ENCODE data around the gene STXBP3.
"Not testable (repeated sequence)": the region's sequence is repeated elsewhere in the genome, so short reads cannot be mapped to it uniquely, and the experiment has no call there.

Gene STXBP3

GRCh38 chr1:108732398-108732797 is 14.1 kb upstream of the STXBP3 start:
- DNase-seq: no peak

GRCh38 chr1:108734171-108734865 is 12.2 kb upstream of the STXBP3 start:
- no peak for DNase-seq

GRCh38 chr1:108742253-108742652 is 4.2 kb upstream of the STXBP3 start:
- no peak for DNase-seq

- no peak for DNase-seq
These were observed 493 bp upstream of the STXBP3 start for GRCh38 chr1:108745980-108746381.

- DNase-seq: peak; percentile 73 to 85
These were observed 837 bp downstream of the STXBP3 start for GRCh38 chr1:108747171-108747850.

GRCh38 chr1:108747898-108748297 is 1.4 kb downstream of the STXBP3 start:
- no peak for DNase-seq

- no peak for DNase-seq
These were observed 2.6 kb downstream of the STXBP3 start for GRCh38 chr1:108749081-108749480.

- DNase-seq: no peak
These were observed 4.2 kb downstream of the STXBP3 start for GRCh38 chr1:108750476-108751181.

- no peak for DNase-seq
These were observed 6.9 kb downstream of the STXBP3 start for GRCh38 chr1:108753363-108753762.

- no peak for DNase-seq
These were observed 12.3 kb downstream of the STXBP3 start for GRCh38 chr1:108758796-108759195.

GRCh38 chr1:108767115-108767514 is 20.6 kb downstream of the STXBP3 start:
- DNase-seq: no peak

- DNase-seq: no peak
These were observed 21.2 kb downstream of the STXBP3 start for GRCh38 chr1:108767708-108768107.

GRCh38 chr1:108777839-108778238 is 31.4 kb downstream of the STXBP3 start:
- DNase-seq: no peak

- DNase-seq: no peak
These were observed 33.0 kb downstream of the STXBP3 start for GRCh38 chr1:108779455-108779854.

GRCh38 chr1:108780937-108781574 is 34.6 kb downstream of the STXBP3 start:
- DNase-seq: no peak

- DNase-seq: not testable (repeated sequence)
These were observed 35.1 kb downstream of the STXBP3 start for GRCh38 chr1:108781575-108781944.

- DNase-seq: no peak
These were observed 38.8 kb downstream of the STXBP3 start for GRCh38 chr1:108785264-108785663.

GRCh38 chr1:108785880-108786279 is 39.4 kb downstream of the STXBP3 start:
- DNase-seq: no peak

GRCh38 chr1:108791790-108792189 is 45.3 kb downstream of the STXBP3 start:
- no peak for DNase-seq

GRCh38 chr1:108792420-108792819 is 45.9 kb downstream of the STXBP3 start:
- no peak for DNase-seq

- DNase-seq: no peak
These were observed 52.5 kb downstream of the STXBP3 start for GRCh38 chr1:108799001-108799400.

GRCh38 chr1:108801101-108801500 is 54.6 kb downstream of the STXBP3 start:
- no peak for DNase-seq

- DNase-seq: no peak
These were observed 57.1 kb downstream of the STXBP3 start for GRCh38 chr1:108803548-108803947.

GRCh38 chr1:108808438-108808837 is 62.0 kb downstream of the STXBP3 start:
- DNase-seq: no peak

Measured in NCI-H526 (cell line).